AG20443 (cell line): ENCODE results near the gene NUPR1.
"Not testable (repeated sequence)": the region's sequence is repeated elsewhere in the genome, so short reads cannot be mapped to it uniquely, and the experiment has no call there.

Experiments used
- DNase-seq: peaks from one replicate; pipeline ENCODE4 v3.0.0; 2012; ENCODE audit warnings: low spot score, mixed read lengths

Gene NUPR1

DNA sequence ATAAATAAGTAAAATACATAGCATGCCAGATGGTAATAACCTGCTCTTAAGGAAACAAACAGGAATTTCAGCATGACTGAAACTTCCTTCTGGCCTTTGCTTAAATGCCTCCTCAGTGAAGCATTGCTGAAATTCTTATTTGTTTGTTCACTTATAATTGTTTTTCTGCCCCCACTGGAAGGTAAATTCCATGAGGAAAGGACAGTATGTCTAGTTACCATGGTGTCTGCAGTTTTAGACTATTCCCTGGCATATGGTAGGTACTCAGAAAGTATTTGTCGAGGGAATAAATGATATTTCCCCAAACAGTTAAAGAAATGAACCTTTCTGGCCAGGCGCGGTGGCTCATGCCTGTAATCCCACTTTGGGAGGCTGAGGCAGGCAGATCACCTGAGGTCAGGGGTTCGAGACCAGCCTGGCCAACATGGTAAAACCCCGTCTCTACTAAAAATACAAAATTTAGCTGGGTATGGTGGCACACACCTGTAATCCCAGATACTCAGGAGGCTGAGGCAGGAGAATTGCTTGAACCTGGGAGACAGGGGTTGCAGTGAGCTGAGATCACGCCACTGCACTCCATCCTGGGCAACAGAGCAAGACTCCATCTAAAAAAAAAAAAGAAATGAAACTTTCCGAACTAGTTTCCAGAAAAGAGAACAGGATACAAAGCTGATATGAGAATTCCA lies 11.5 kb downstream of the NUPR1 start:
- DNase-seq: not testable (repeated sequence)

DNA sequence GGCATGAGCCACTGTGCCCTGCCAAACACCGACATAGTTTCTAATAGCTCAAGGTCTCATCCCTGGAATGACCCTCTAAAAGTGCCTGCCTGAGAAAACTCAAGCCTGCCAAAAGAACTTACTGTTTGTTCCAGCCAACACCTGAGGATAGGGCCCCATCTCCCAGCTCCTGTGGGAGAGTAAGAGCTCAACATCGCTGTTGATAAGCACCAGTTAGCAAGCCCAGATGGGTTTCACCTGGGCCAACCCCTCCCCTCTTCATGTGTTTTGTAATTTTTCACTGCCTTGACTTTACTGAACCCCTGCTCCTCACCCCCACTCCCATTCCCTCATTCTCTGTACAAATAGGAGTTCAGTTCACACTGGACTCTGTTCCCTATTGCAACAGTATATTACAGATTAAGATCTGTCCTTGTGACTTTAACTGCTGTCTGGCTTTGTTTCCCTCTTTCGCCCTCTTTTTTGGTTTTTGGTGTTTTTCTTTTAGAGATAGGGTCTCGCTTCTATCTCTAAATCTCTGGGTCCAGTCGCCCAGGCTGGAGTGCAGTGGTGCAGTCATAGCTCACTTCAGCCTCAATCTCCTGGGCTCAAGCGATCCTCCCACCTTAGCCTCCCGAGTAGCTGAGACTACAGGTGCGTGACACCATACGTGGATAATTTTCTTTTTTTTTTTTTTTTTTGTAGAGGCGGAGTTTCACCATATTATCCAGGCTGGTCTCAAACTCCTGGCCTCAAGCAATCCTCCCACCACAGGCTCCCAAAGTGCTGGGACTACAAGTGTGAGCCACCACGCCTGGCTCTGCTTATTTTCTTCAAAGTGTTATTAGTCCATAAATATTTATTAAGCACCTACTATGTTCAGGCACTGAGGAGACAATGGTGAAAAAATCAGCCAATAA lies 12.3 kb downstream of the NUPR1 start:
- no peak for DNase-seq

DNA sequence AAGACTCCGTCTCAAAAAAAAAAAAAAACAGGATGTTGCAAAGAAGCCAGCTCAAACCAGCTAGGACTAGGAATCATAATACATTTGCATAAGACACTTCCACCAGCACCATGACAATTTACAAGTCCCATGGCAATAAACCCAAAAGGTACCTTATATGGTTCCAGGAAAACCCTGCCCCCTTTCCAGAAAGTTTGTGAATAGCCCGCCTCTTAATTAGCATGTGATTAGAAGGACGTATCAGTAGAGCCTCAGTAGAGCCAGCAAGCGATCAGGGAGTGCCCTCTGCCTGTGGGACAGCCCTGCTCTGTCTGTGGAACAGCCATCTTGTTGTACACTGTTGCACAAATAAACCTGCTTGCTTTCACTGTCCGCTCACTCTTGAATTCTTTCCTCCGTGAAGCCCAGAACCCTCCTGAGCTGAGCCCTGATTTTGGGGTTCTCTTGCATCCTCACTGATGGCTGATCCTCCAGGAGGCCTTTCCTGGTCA lies 14.0 kb downstream of the NUPR1 start:
- DNase-seq: no peak

DNA sequence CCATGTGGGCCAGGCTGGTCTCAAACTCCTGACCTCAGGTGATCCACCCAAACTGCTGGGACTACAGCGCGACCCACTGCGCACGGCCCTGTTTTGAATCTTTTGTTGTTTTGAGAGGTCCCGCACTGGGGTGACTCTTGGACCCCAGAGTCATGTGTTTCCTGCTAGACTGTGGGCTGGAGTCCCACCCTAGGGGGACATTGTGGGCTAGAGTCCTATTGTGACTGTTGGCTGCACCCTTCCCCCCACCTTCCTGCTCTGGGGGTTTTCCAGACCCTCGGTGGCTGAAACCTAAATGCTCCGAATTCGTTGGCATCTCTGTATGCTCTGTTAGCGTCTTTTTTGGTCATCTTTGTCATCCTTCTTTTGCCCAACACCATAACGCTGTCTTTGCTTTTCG lies 16.0 kb downstream of the NUPR1 start:
- DNase-seq: no peak

DNA sequence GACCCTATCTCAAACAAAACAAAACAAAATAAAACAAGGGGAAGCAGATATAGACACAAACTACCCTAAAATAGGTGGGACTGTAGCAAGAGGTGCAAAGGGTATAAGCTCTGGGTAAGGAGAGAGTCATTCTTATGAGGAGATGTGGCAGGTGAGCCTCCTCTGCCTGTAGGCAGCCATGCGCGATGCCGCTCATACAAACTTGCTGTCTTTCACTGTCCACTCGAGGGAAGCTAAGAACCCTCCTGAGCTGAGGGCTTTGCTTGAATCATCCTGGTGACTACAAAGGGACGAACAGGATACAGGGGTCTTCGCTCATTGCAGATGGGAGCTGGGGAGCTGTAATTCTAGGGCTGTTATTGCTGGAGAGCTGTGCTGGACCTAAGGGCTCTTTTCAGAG lies 17.3 kb downstream of the NUPR1 start:
- DNase-seq: no peak

DNA sequence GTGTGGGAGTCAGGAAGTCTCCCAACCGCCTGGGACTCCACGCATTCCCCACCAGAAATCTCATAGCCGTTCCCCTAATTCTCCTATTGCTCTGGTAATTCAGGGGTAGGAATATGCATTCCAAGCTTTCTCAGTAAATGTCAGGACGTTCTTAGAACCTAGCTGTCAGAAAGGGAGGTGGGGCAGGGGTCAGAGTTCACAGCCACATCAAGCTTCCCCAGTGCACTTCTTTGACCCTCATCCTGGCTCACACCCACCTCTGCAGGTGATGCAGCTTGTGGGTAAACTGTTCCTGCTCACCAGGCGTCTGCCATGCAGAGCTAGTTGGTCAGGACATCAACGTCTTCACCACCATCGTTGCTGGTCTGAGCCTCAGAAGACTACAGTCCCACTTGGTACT lies 18.1 kb downstream of the NUPR1 start:
- DNase-seq: no peak

DNA sequence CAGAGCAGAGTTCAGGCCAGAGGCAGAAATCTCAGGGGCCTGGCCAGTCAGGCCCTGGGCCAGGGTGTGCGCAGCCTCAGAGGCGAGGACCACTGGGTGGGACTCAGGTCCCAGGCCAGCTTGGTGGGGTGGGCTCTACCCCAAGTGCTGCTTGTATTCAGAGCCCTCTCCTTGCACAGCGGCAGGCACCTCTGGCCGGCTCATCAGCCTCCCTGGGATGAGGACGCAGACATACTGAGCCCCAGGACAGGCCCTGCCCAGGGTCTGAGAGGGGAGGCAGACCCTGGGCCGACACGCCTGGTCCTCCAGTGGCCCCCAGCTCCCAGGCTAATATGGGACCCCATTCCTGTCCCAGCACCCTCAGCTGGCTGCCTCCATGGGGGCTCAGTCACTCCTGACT lies 24.5 kb downstream of the NUPR1 start:
- no peak for DNase-seq

DNA sequence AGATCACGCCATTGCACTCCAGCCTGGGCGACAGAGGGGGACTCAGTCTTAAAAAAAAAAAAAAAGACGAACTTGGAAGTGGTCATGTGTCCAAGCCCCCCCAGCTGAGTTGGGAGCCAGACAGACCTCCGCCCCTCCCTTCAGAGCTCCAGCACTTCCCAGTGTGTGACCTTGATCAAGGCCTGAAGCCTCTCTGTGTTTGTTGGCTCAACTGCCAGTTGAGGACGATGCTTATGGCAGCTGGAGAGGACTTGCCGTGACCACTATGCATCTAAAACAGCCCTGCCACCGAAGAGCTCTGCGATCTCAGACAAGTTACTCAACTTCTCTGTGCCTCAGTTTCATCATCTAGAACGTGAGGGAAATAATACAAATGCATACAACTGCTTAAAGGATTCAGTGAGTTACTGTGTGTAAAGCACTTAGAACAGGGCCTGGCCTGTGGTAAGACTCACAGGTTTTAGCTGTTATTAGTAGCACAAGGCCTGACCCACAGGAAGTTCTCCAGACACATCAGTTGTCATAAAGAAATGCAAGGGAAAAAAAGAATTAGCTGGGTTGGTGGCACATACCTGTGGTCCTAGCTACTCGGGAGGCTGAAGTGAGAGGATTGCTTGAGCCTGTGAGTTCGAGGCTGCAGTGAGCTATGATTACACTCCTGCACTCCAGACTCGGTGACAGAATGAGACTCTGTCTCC lies 25.1 kb downstream of the NUPR1 start:
- DNase-seq: no peak

DNA sequence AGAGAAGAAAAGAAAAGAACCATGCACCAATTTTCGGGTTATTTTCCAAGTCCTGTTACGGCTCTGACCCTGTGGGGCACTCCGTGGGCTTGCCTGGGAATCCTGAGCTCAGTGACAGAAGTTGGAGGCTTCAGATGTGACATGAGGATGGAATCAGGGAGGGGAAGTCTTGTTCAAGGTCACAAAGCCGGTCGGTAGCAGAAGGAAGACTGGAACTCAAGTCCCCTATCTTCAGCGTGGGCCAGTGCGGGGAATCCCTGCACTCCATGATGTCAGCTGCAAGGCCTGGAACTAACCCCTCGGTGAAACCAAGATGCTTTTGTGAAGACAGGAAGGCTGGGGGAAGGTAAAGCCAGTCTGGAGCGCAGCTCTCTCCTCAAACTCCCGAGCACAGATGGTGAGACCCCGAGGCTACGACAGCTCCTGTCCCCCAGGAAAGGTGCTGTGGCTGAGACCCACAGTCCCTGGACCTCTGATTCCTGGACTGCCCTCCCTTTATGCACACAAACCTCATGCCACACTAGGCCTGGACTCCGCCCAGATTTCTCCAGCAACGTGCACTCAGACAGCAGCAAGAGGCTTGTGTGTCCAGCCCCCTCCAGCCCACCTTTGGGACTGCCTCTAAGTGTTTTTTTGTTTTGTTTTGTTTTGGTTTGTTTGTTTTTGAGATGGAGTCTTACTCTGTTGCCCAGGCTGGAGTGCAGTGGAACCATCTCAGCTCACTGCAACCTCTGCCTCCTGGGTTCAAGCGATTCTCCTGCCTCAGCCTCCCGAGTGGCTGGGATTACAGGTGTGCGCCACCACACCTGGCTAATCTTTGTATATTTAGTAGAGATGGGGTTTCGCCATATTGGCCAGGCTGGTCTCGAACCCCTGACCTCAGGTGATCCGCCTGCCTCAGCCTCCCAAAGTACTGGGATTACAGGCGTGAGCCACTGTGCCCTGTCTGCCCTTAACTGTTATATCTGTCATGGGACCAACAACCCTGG lies 26.7 kb downstream of the NUPR1 start:
- DNase-seq: no peak

DNA sequence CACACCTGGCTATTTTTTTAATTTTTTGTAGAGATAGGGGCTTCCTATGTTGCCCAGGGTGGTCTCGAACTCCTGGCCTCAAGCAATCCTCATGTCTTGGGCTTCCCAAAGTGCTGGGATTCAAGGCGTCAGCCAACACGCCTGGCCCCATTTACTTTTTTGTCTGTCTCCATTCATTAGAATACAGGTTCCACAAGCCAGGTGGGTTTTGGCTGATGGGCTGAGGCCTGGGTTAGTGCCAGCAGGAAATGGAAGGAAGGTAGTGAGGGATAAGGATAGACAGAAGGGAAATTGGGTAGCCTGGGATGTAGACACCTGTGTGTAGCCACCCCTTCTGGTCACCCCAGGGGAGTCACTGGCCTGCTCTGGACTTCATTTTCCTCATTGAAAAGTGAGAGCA lies 27.7 kb downstream of the NUPR1 start:
- DNase-seq: no peak

DNA sequence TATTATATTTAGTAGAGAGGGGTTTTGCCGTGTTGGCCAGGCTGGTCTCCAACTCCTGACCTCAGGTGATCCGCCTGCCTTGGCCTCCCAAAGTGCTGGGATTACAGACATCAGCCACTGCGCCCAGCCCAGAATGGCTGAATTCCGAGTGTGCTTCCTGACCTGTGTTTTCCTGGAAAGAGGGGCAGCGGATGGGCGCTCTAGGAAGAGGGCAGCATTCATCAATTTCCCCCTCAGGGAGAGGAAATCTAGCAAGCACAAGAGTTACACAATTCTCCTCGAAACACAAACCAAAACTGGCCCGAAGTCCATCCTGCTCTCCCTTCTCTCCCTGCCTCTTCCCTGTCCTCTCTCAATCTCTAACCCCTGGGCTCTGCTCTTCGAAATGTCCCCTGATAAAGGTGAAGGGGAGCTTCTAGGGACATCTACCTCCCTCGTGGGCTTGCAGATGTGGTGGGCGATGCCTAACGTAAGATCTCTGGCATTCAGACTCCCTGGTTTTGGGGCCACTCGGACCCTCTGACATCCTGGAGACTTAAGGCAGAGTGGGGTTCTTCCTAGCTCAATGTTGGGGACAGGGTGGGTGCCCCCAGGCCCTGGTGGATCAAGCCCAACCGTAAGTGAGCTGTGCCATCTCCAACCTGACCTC lies 33.2 kb downstream of the NUPR1 start:
- no peak for DNase-seq

DNA sequence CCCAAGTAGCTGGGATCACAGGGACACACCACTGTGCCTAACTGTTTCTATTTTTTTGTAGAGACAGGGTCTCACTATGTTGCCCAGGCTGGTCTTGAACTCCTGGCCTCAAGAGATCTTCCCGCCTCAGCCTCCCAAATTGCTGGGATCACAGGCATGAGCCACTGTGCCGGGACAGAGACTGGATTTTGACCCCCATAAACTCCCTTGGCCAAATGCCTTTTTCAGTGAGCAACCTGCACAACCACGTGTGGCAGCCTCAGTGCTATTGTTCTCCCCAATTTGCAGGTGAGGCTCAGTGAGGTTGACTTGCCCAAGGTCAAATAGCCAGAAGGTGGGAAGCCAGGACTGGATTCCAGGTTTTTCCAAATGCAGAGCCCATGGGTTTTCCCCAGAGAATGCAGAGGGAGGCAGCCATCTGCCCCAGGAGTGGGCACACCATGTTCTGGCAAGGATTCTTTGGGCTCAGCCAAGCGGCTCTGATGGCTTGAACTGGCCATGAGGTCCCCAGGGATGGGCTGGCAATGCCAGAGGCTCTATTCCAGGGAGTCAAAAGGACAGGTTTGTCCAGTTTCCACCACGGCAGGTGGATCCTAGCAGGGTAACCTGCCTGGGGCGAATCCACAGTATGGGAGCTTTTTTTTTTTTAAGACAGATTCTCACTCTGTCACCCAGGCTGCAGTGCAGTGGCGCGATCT lies 33.9 kb downstream of the NUPR1 start:
- DNase-seq: no peak

DNA sequence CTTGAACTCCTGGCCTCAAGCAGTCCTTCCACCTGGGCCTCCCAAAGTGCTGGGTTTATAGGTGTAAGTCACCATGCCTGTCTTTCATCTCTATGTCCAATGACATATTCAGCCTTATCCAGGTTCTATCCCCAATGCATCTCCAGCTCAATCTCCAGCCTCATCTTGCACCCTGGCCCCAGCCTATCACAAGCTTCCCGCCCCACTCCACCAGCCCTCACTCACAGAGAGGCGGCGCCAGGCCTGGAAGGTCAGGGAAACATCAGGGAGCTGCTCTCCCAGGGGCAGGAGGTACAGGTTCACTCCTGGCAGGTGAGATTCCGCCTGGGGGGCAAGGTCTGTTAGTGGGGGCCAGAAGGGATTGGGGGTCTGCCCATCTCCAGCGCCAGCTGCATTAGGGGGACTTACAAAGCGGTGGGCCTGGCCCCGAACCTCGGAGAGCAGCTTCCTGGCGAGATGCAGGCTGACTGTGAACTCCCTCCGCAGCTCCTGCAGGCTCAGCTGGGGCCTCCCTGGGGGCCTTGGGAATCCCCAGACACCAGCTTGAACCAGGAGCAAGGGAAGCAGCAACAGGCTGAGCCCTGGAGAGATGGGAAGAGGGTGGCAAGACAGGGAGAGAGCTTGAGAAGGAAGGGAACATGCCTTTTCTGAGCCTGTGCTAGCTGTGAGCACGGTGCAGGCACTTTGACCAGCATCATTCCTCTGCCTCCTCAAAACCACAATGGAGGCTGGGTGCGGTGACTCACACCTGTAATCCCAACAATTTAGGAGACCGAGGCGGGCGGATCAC lies 35.1 kb downstream of the NUPR1 start:
- DNase-seq: no peak

DNA sequence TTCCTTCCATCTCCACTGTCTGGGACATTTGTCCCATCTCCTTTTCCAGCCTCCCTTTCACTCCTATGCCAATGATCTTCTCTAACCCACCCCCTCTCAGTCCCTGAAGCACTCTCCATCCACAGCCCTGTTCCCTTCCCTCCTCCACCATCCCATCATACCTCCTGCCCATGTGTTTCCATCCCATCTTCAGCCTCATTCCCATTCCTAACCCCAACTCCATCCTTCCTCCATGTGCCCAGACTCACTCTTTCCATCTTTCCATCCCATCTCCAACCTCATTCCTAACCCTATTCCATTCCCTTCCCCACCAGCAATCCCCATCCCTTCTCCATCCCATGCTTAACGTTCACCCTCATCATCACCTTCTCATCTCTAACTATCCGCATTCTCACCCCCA lies 36.5 kb downstream of the NUPR1 start:
- no peak for DNase-seq

DNA sequence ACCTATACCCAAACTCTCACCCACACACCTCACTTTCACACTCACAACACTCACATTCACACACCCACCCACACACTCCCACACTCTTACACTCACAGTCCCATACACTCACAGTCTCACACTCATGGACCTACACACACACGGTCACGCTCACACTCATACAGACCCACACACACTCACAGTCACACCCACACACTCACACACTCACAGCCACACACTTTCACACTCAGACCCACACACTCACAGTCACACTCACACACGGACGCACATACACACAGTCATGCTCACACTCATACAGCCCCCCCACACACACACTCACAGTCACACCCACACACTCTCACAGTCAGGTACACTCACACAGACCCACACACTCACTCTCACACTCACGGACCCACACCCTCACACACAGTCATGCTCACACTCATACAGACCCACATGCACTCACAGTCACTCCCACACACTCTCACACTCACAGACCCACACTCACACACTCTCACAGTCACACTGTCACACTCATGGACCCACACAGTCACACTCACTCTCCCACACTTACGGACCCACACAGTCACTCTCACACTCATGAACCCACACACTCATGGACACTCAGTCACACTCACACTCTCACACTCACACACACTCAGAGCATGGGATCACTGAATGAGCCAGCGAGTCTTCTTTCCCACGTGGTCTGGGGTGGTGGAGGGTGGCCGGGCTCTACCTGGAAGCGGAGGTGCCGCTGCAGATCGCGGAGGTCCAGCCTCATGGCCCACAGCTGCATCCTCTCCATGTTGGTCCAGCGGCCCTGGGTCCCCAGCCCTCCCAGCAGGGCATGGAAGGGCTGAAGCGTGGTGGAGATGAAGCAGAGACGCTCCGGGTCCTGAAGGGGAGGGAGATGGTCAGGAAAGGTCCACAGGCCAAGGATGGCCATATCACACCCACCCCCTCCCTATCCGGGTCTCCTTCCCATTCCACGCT lies 37.2 kb downstream of the NUPR1 start:
- DNase-seq: no peak

DNA sequence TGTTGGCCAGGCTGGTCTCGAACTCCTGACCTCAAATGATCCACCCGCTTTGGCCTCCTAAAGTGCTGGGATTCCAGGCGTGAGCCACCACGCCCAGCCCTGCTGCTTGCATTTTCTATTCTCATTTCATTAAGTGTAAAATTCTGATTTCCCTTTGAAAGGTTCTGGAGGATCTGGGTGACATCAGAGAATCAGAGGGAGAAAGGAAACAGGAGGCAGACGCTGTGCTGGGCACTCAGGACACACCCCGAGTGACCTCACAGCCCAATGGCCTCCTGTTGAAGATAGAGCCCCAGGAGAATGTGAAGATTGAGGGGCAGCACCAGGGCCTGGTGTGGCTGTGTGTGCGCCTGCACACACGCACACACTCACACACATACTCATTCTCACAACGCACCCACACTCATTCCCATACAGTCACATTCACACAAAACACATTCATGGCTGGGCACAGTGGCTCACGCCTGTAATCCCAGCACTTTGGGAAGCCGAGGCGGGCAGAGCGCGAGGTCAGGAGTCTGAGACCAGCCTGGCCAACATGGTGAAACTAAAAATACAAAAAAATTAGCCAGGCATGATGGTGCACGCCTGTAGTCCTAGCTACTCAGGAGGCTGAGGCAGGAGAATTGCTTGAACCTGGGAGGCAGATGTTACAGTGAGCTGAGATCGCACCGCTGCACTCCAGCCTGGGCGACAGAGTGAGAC lies 38.1 kb downstream of the NUPR1 start:
- not testable (repeated sequence) for DNase-seq

DNA sequence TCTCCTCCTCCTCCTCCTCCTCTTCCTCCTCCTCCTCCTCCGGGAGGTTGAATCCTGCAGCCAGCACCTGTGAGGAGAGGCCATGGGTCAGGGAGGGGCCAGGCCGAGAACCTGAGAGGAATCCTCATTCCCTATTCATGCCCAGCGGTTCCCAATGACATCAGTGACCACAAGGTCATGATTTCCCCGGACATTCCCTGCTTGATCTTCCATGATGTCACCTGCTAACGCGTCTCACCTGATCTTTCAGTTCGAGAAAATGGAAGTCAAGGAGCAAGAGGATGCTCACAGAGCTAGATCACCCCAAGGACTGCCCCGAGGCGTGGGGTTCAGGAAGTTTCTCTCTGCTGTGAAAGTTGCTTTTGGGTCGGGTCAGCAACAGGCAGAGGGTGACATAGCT lies 38.9 kb downstream of the NUPR1 start:
- DNase-seq: no peak
